ENCODE data around the gene GSE1. TPM values are rescaled to one million over a fixed set of nuclear protein-coding genes. Genes with fewer than 3 reads are reported as not detected.

GSE1 gene
- total RNA-seq, 2 experiments from 2014 or later = 15.3 to 16.0 TPM

- Mint-ChIP-seq H3K27me3 (peaks cover 7% of the 10 kb centered on the region), H3K9me3 (no peaks in the 10 kb centered on the region), H3K36me3 (no peaks in the 10 kb centered on the region), H3K4me3 (no peak overlapping the region), H3K4me1 (ENCODE audit: low read depth) (peaks cover 4% of the 10 kb centered on the region), H3K27ac (no peak overlapping the region)
- DNase-seq = no peak
- intact Hi-C loops (cut with micrococcal nuclease) = loop anchor here (1.0 kb wide), 1 partner anchor 59 kb away; no protein-coding TSS in a partner anchor
- CTCF ChIA-PET = interaction anchor here (0.6 to 7.1 kb wide), 5 partner anchors 9 to 656 kb away, joined by 3 to 74 read pairs (median 5); no protein-coding TSS in a partner anchor
- POLR2A ChIA-PET = no interaction called here
These were observed 105.6 kb downstream of the GSE1 start for GRCh38 chr16:85718682-85719081.

DNA sequence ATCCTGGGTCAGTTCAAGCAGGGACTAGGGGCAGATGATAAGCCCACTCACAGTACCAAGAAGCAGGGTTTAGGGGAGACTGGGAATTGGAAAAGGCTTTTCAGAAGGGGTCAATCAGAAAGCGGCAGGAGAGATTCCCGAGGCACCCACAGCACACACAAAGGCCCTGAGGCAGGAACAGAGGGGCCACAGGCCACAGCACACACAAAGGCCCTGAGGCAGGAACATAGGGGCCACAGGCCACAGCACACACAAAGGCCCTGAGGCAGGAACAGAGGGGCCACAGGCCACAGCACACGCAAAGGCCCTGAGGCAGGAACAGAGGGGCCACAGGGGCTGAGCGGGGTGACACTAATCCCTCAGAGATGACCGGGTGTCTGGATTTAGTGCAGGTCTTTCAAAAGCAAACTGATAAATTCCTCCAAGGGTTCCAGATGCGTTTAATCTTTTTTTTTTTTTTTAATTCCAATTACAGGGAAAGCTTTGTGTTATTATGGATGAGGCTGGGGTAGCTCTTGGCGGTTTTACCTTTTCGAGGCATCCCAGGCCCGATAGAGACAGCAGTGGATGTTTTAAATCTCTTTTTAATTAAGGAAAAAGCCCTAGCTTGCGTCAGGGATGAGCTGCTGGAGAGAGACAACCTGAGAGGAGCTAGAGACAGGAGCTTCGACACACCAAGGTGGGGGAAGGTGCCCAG is 106.6 kb downstream of the GSE1 start:
- Mint-ChIP-seq H3K27me3 (peaks cover 7% of the 10 kb centered on the region), H3K36me3 (no peaks in the 10 kb centered on the region), H3K9me3 (no peaks in the 10 kb centered on the region), H3K4me1 (ENCODE audit: low read depth) (peaks cover 4% of the 10 kb centered on the region), H3K4me3 (no peak overlapping the region), H3K27ac (no peak overlapping the region)
- intact Hi-C loops (cut with micrococcal nuclease) = no loop called here
- CTCF ChIA-PET = interaction anchor here (0.7 to 7.1 kb wide), 8 partner anchors 8 to 801 kb away, joined by 3 to 74 read pairs (median 4); no protein-coding TSS in a partner anchor
- no peak for DNase-seq
- POLR2A ChIA-PET = no interaction called here

GRCh38 chr16:85720302-85720637 is 107.1 kb downstream of the GSE1 start:
- no peak overlapping the region for H3K4me3 Mint-ChIP-seq
- peaks cover 3% of the 10 kb centered on the region for H3K4me1 Mint-ChIP-seq (ENCODE audit: low read depth)
- H3K27me3 Mint-ChIP-seq = peaks cover 7% of the 10 kb centered on the region
- ChIA-PET CTCF (interaction anchor here (0.7 to 7.1 kb wide), 7 partner anchors 9 to 802 kb away, joined by 3 to 74 read pairs (median 4); no protein-coding TSS in a partner anchor), POLR2A (no interaction called here)
- H3K9me3 Mint-ChIP-seq = no peaks in the 10 kb centered on the region
- intact Hi-C loops (cut with micrococcal nuclease) = no loop called here
- no peak overlapping the region for H3K27ac Mint-ChIP-seq
- no peak for DNase-seq
- H3K36me3 Mint-ChIP-seq = no peaks in the 10 kb centered on the region

- CTCF ChIA-PET = interaction anchor here (0.8 kb wide), 1 partner anchor 106 kb away, joined by 3 read pairs; no protein-coding TSS in a partner anchor
- H3K4me3 Mint-ChIP-seq = no peak overlapping the region
- POLR2A ChIA-PET = interaction anchor here (0.6 kb wide), 1 partner anchor 103 kb away, joined by 4 read pairs; no protein-coding TSS in a partner anchor
- peaks cover 2% of the 10 kb centered on the region for H3K27me3 Mint-ChIP-seq
- no peaks in the 10 kb centered on the region for H3K4me1 Mint-ChIP-seq (ENCODE audit: low read depth)
- no peak for DNase-seq
- no peak overlapping the region for H3K27ac Mint-ChIP-seq
- H3K9me3 Mint-ChIP-seq = no peaks in the 10 kb centered on the region
- H3K36me3 Mint-ChIP-seq = no peaks in the 10 kb centered on the region
- intact Hi-C loops (cut with micrococcal nuclease) = no loop called here
These were observed 109.2 kb downstream of the GSE1 start for GRCh38 chr16:85722128-85722893.

DNA sequence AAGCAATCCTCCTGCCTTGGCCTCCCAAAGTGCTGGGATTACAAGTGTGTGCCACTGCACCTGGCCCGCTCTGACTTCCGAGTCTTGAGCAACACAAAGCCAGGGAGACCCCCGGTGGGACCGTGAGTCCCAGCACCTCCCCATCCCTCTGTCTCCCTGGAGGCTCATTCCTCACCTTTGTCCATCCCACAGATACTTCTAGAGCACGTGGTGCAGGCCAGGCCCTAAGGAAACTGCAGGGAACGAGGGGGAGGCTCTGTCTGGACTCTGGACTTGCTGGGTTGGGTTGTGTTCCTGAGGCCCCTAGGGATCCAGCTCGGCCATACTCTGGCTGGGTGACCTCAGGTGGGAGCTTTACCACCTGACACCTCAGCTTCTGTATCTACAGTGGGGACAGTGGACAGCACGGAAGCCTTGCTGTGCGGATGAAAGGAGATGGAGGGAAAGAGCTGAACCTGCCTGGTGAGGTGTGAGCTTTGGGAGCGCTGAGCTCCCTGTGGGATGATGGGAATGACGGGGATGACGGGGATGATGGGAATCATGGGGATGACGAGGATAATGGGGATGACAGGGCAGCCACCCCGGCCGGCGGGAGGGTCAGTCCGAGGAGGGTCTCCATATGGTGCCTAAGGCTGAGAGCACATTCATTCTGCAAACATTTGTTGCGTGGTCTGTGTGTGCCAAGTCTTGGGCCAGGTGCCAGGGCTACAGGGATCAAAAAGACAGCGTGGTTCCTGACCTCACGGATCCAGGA is 111.2 kb downstream of the GSE1 start:
- H3K9me3 Mint-ChIP-seq = no peaks in the 10 kb centered on the region
- no peaks in the 10 kb centered on the region for H3K27me3 Mint-ChIP-seq
- H3K27ac Mint-ChIP-seq = no peak overlapping the region
- CTCF ChIA-PET = no interaction called here
- intact Hi-C loops (cut with micrococcal nuclease) = no loop called here
- H3K4me3 Mint-ChIP-seq = no peak overlapping the region
- no peaks in the 10 kb centered on the region for H3K36me3 Mint-ChIP-seq
- no peaks in the 10 kb centered on the region for H3K4me1 Mint-ChIP-seq (ENCODE audit: low read depth)
- POLR2A ChIA-PET = no interaction called here
- no peak for DNase-seq

GRCh38 chr16:85724936-85725335 is 111.8 kb downstream of the GSE1 start:
- CTCF ChIA-PET = no interaction called here
- DNase-seq = no peak
- intact Hi-C loops (cut with micrococcal nuclease) = no loop called here
- Mint-ChIP-seq H3K4me3 (no peak overlapping the region), H3K4me1 (ENCODE audit: low read depth) (no peaks in the 10 kb centered on the region), H3K36me3 (no peaks in the 10 kb centered on the region), H3K9me3 (no peaks in the 10 kb centered on the region), H3K27me3 (no peaks in the 10 kb centered on the region), H3K27ac (no peak overlapping the region)
- POLR2A ChIA-PET = no interaction called here

Other genes starting within 250 kb of the GSE1 start
- 10 to 100 TPM; 66.9 to 67.8 TPM for gene GINS2, start 75.6 kb downstream of the GSE1 start, total RNA-seq
- not detected for gene C16orf74, start 137.8 kb downstream of the GSE1 start, total RNA-seq
- 10 to 100 TPM; 27.5 to 27.9 TPM for gene EMC8, start 186.2 kb downstream of the GSE1 start, total RNA-seq
- 100 to 1,000 TPM; 493 to 511 TPM for gene COX4I1, start 186.4 kb downstream of the GSE1 start, total RNA-seq